Activated CD8-positive, alpha-beta T cell treated with anti-CD3 and anti-CD28 coated beads, Interleukin-2, amount 10 ng/mL, durations not matched to agents 7 days and 5 days (primary cell): Measurements from ENCODE around the gene INPP4A. TPM values are rescaled to one million over a fixed set of nuclear protein-coding genes. Genes with fewer than 3 reads are reported as not detected.

ENCODE experiments used
- ATAC-seq: fragments of 150-1000 bp; cut with Tn5 transposase; one replicate; pipeline ENCODE4 v1.10.0; 2021; ENCODE audit warnings: moderate library complexity
- CTCF ChIA-PET: fragments of 350-600 bp; sonication (Branson Sonifier 250); formaldehyde crosslinking; loops from one replicate; lab custom pipeline; 2021; ENCODE audit warnings: antibody characterized with exemption; lab: Charles Lee
- POLR2A ChIA-PET: fragments of 350-600 bp; sonication (Branson Sonifier 250); formaldehyde crosslinking; loops from one replicate; lab custom pipeline; 2021; ENCODE audit warnings: antibody characterized with exemption; lab: Charles Lee
- DNase-seq: peaks from one replicate; pipeline ENCODE4 v3.0.0-alpha.2; 2020
- H3K27ac Mint-ChIP-seq: one replicate; pipeline ENCODE4 v1.8.0; 2021; ENCODE audit warnings: mild to moderate bottlenecking, mixed read lengths
- H3K27me3 Mint-ChIP-seq: one replicate; pipeline ENCODE4 v1.8.0; 2021; ENCODE audit warnings: low read depth, mixed read lengths
- H3K36me3 Mint-ChIP-seq: one replicate; pipeline ENCODE4 v1.8.0; 2021; ENCODE audit warnings: low read depth, mixed read lengths
- H3K4me1 Mint-ChIP-seq: one replicate; pipeline ENCODE4 v1.8.0; 2021; ENCODE audit warnings: low read depth, mixed read lengths
- H3K4me3 Mint-ChIP-seq: one replicate; pipeline ENCODE4 v1.8.0; 2021; ENCODE audit warnings: mild to moderate bottlenecking, mixed read lengths
- H3K9me3 Mint-ChIP-seq: one replicate; pipeline ENCODE4 v1.8.0; 2022; ENCODE audit warnings: mixed read lengths; ENCODE audit not compliant: insufficient read depth
- total RNA-seq, 2 experiments: library from RNA; stranded (reverse); gene quantifications; one replicate each; pipeline ENCODE4 v1.2.3, GENCODE V29; 2021

The INPP4A gene
- total RNA-seq, 2 experiments from 2014 or later = 152 to 157 TPM

GRCh38 chr2:98478088-98478551 is 33.5 kb downstream of the INPP4A start:
- Mint-ChIP-seq H3K27me3 (no peaks in the 10 kb centered on the region), H3K4me3 (peak overlapping the region; percentile 32), H3K27ac (peak overlapping the region; percentile 93), H3K9me3 (no peaks in the 10 kb centered on the region), H3K4me1 (peaks cover 100% of the 10 kb centered on the region), H3K36me3 (peaks cover 45% of the 10 kb centered on the region)
- no peak for ATAC-seq
- ChIA-PET CTCF (interaction anchor here (1.0 to 3.3 kb wide), 3 partner anchors 10 to 39 kb away, joined by 3 to 53 read pairs (median 21); no protein-coding TSS in a partner anchor), POLR2A (interaction anchor here (2.7 kb wide), 1 partner anchor 13 kb away, joined by 31 read pairs; no protein-coding TSS in a partner anchor)
- DNase-seq = no peak

GRCh38 chr2:98478907-98479306 is 34.2 kb downstream of the INPP4A start:
- DNase-seq = peak; percentile 58
- Mint-ChIP-seq H3K36me3 (peaks cover 49% of the 10 kb centered on the region), H3K9me3 (no peaks in the 10 kb centered on the region), H3K27ac (peak overlapping the region; percentile 93), H3K4me1 (peaks cover 100% of the 10 kb centered on the region), H3K4me3 (peak overlapping the region; percentile 32), H3K27me3 (no peaks in the 10 kb centered on the region)
- CTCF ChIA-PET = interaction anchor here (0.9 to 3.3 kb wide), 8 partner anchors 8 to 93 kb away, joined by 3 to 53 read pairs (median 8); no protein-coding TSS in a partner anchor
- POLR2A ChIA-PET = interaction anchor here (2.7 to 3.7 kb wide), 2 partner anchors 8 to 14 kb away, joined by 15 to 31 read pairs; no protein-coding TSS in a partner anchor
- peak; percentile 24 for ATAC-seq

GRCh38 chr2:98479371-98479770 is 34.7 kb downstream of the INPP4A start:
- H3K4me1 Mint-ChIP-seq = peaks cover 100% of the 10 kb centered on the region
- ATAC-seq (peak; percentile 11), DNase-seq (no peak)
- H3K36me3 Mint-ChIP-seq = peaks cover 54% of the 10 kb centered on the region
- H3K27me3 Mint-ChIP-seq = no peaks in the 10 kb centered on the region
- H3K9me3 Mint-ChIP-seq = no peaks in the 10 kb centered on the region
- ChIA-PET CTCF (interaction anchor here (0.9 to 3.3 kb wide), 11 partner anchors 9 to 94 kb away, joined by 3 to 53 read pairs (median 6); no protein-coding TSS in a partner anchor), POLR2A (interaction anchor here (2.7 to 3.7 kb wide), 2 partner anchors 9 to 15 kb away, joined by 15 to 31 read pairs; no protein-coding TSS in a partner anchor)
- H3K4me3 Mint-ChIP-seq = peak overlapping the region; percentile 32
- peak overlapping the region; percentile 93 for H3K27ac Mint-ChIP-seq

GRCh38 chr2:98479959-98480524 is 35.4 kb downstream of the INPP4A start:
- H3K4me1 Mint-ChIP-seq = peaks cover 100% of the 10 kb centered on the region
- ChIA-PET CTCF (interaction anchor here (0.9 to 3.3 kb wide), 11 partner anchors 8 to 94 kb away, joined by 3 to 53 read pairs (median 6); no protein-coding TSS in a partner anchor), POLR2A (interaction anchor here (0.8 to 3.7 kb wide), 3 partner anchors 9 to 34 kb away, joined by 3 to 31 read pairs (median 15); no protein-coding TSS in a partner anchor)
- ATAC-seq (peak; percentile 61), DNase-seq (peak; percentile 62)
- peak overlapping the region; percentile 64 for H3K4me3 Mint-ChIP-seq
- H3K9me3 Mint-ChIP-seq = no peaks in the 10 kb centered on the region
- H3K36me3 Mint-ChIP-seq = peaks cover 57% of the 10 kb centered on the region
- H3K27ac Mint-ChIP-seq = peak overlapping the region; percentile 93
- H3K27me3 Mint-ChIP-seq = no peaks in the 10 kb centered on the region

GRCh38 chr2:98480598-98480997 is 35.9 kb downstream of the INPP4A start:
- ATAC-seq (no peak), DNase-seq (no peak)
- POLR2A ChIA-PET = interaction anchor here (0.8 to 3.7 kb wide), 3 partner anchors 10 to 34 kb away, joined by 3 to 31 read pairs (median 15); no protein-coding TSS in a partner anchor
- Mint-ChIP-seq H3K27ac (peak overlapping the region; percentile 93), H3K27me3 (no peaks in the 10 kb centered on the region), H3K36me3 (peaks cover 56% of the 10 kb centered on the region), H3K4me3 (peak overlapping the region; percentile 64), H3K4me1 (peaks cover 100% of the 10 kb centered on the region), H3K9me3 (no peaks in the 10 kb centered on the region)
- CTCF ChIA-PET = interaction anchor here (1.3 to 3.3 kb wide), 4 partner anchors 10 to 88 kb away, joined by 3 to 53 read pairs (median 6); no protein-coding TSS in a partner anchor

GRCh38 chr2:98482362-98482761 is 37.7 kb downstream of the INPP4A start:
- ChIA-PET CTCF (interaction anchor here (0.7 to 4.5 kb wide), 7 partner anchors 11 to 481 kb away, joined by 3 to 24 read pairs (median 5); no protein-coding TSS in a partner anchor), POLR2A (interaction anchor here (3.7 to 5.1 kb wide), 2 partner anchors 12 to 18 kb away, joined by 15 to 43 read pairs; no protein-coding TSS in a partner anchor)
- no peaks in the 10 kb centered on the region for H3K9me3 Mint-ChIP-seq
- no peaks in the 10 kb centered on the region for H3K27me3 Mint-ChIP-seq
- peak overlapping the region; percentile 86 for H3K27ac Mint-ChIP-seq
- ATAC-seq (no peak), DNase-seq (peak; percentile 20)
- H3K4me1 Mint-ChIP-seq = peaks cover 99% of the 10 kb centered on the region
- H3K4me3 Mint-ChIP-seq = peak overlapping the region; percentile 51
- peaks cover 53% of the 10 kb centered on the region for H3K36me3 Mint-ChIP-seq

GRCh38 chr2:98483257-98483861 is 38.7 kb downstream of the INPP4A start:
- peak overlapping the region; percentile 77 for H3K27ac Mint-ChIP-seq
- POLR2A ChIA-PET = interaction anchor here (0.6 to 5.1 kb wide), 3 partner anchors 19 to 36 kb away, joined by 3 to 43 read pairs (median 7); no protein-coding TSS in a partner anchor
- no peaks in the 10 kb centered on the region for H3K27me3 Mint-ChIP-seq
- peak; percentile 65 for DNase-seq
- peak overlapping the region; percentile 36 for H3K4me3 Mint-ChIP-seq
- peaks cover 99% of the 10 kb centered on the region for H3K4me1 Mint-ChIP-seq
- CTCF ChIA-PET = interaction anchor here (1.0 to 4.5 kb wide), 5 partner anchors 9 to 30 kb away, joined by 3 to 24 read pairs (median 7); no protein-coding TSS in a partner anchor
- peak; percentile 52 for ATAC-seq
- H3K36me3 Mint-ChIP-seq = peaks cover 51% of the 10 kb centered on the region
- no peaks in the 10 kb centered on the region for H3K9me3 Mint-ChIP-seq

GRCh38 chr2:98484121-98484557 is 39.5 kb downstream of the INPP4A start:
- peak overlapping the region; percentile 77 for H3K27ac Mint-ChIP-seq
- no peaks in the 10 kb centered on the region for H3K9me3 Mint-ChIP-seq
- peaks cover 48% of the 10 kb centered on the region for H3K36me3 Mint-ChIP-seq
- H3K4me1 Mint-ChIP-seq = peaks cover 99% of the 10 kb centered on the region
- ATAC-seq = no peak
- DNase-seq = peak; percentile 18
- peak overlapping the region; percentile 28 for H3K4me3 Mint-ChIP-seq
- ChIA-PET CTCF (interaction anchor here (0.9 to 4.5 kb wide), 6 partner anchors 10 to 71 kb away, joined by 3 to 24 read pairs (median 5); no protein-coding TSS in a partner anchor), POLR2A (interaction anchor here (0.6 to 5.1 kb wide), 3 partner anchors 20 to 37 kb away, joined by 3 to 43 read pairs (median 7); no protein-coding TSS in a partner anchor)
- no peaks in the 10 kb centered on the region for H3K27me3 Mint-ChIP-seq

GRCh38 chr2:98484652-98485452 is 40.2 kb downstream of the INPP4A start:
- Mint-ChIP-seq H3K4me3 (peak overlapping the region; percentile 60), H3K4me1 (peaks cover 98% of the 10 kb centered on the region), H3K9me3 (no peaks in the 10 kb centered on the region), H3K27me3 (no peaks in the 10 kb centered on the region), H3K36me3 (peaks cover 52% of the 10 kb centered on the region), H3K27ac (peak overlapping the region; percentile 77)
- ATAC-seq (peak; percentile 5), DNase-seq (peak; percentile 23)
- CTCF ChIA-PET = interaction anchor here (0.9 to 4.5 kb wide), 8 partner anchors 11 to 71 kb away, joined by 3 to 24 read pairs (median 4); no protein-coding TSS in a partner anchor
- POLR2A ChIA-PET = interaction anchor here (2.0 to 5.1 kb wide), 2 partner anchors 21 to 38 kb away, joined by 7 to 43 read pairs; no protein-coding TSS in a partner anchor

- Mint-ChIP-seq H3K27me3 (no peaks in the 10 kb centered on the region), H3K4me3 (peak overlapping the region; percentile 60), H3K9me3 (no peaks in the 10 kb centered on the region), H3K27ac (peak overlapping the region; percentile 77), H3K4me1 (peaks cover 98% of the 10 kb centered on the region), H3K36me3 (peaks cover 53% of the 10 kb centered on the region)
- ATAC-seq = no peak
- ChIA-PET POLR2A (interaction anchor here (2.0 to 5.1 kb wide), 2 partner anchors 21 to 39 kb away, joined by 7 to 43 read pairs; no protein-coding TSS in a partner anchor), CTCF (interaction anchor here (0.9 to 4.5 kb wide), 4 partner anchors 11 to 22 kb away, joined by 3 to 24 read pairs (median 6); no protein-coding TSS in a partner anchor)
- no peak for DNase-seq
Observed at GRCh38 chr2:98485453-98485755, 40.7 kb downstream of the INPP4A start.
